Loucy (cell line): ENCODE measurements around the gene DOCK9.

Experiments
- H2AFZ ChIP-seq: fragments of 200-600 bp; sonication (generic); 2 replicates; pipeline ENCODE4 v1.6.0; 2016; ENCODE audit warnings: antibody characterized with exemption, mild to moderate bottlenecking, low read length, moderate library complexity
- H3F3A ChIP-seq: fragments of 200-600 bp; 2 replicates; pipeline ENCODE4 v1.6.0; 2016; ENCODE audit warnings: antibody characterized with exemption, low read depth, mild to moderate bottlenecking
- H3K27me3 ChIP-seq: fragments of 200-600 bp; sonication (generic); 2 replicates; pipeline ENCODE4 v1.6.1; 2014; ENCODE audit warnings: low read length, mild to moderate bottlenecking; ENCODE audit not compliant: insufficient read depth, poor library complexity, severe bottlenecking
- H3K36me3 ChIP-seq: fragments of 200-600 bp; sonication (generic); 2 replicates; pipeline ENCODE4 v1.6.1; 2016; ENCODE audit warnings: low read length; ENCODE audit not compliant: insufficient read depth
- H3K4me1 ChIP-seq: fragments of 200-600 bp; sonication (generic); 2 replicates; pipeline ENCODE4 v1.5.1; 2014; ENCODE audit warnings: low read length, mild to moderate bottlenecking; ENCODE audit not compliant: insufficient read depth, poor library complexity, severe bottlenecking
- H3K4me2 ChIP-seq: fragments of 200-600 bp; sonication (generic); 2 replicates; pipeline ENCODE4 v1.6.0; 2014; ENCODE audit warnings: antibody characterized with exemption, low read length, low read depth, mild to moderate bottlenecking; ENCODE audit not compliant: poor library complexity, severe bottlenecking
- H3K4me3 ChIP-seq: fragments of 200-600 bp; sonication (generic); 2 replicates; pipeline ENCODE4 v1.5.1; 2014; ENCODE audit warnings: low read length, mild to moderate bottlenecking, mixed read lengths; ENCODE audit not compliant: poor library complexity, severe bottlenecking
- H3K79me2 ChIP-seq: fragments of 200-600 bp; sonication (generic); 2 replicates; pipeline ENCODE4 v1.6.1; 2014; ENCODE audit warnings: low read length; ENCODE audit not compliant: insufficient read depth
- H3K9ac ChIP-seq: fragments of 200-600 bp; sonication (generic); 2 replicates; pipeline ENCODE4 v1.6.0; 2014; ENCODE audit warnings: mild to moderate bottlenecking, low read depth, low read length, moderate library complexity; ENCODE audit not compliant: poor library complexity, severe bottlenecking
- H3K9me2 ChIP-seq: fragments of 200-600 bp; sonication (generic); replicated peaks from 2 replicates; pipeline ENCODE4 v1.6.1; 2016; ENCODE audit warnings: low read depth, low read length, mixed read lengths
- H3K9me3 ChIP-seq: fragments of 200-600 bp; sonication (generic); 2 replicates; pipeline ENCODE4 v1.6.1; 2014; ENCODE audit warnings: mild to moderate bottlenecking, antibody characterized with exemption, low read length, low read depth; ENCODE audit not compliant: insufficient read depth
- H4K20me1 ChIP-seq: fragments of 200-600 bp; sonication (generic); 2 replicates; pipeline ENCODE4 v1.6.0; 2014; ENCODE audit warnings: antibody characterized with exemption, low read length, mild to moderate bottlenecking; ENCODE audit not compliant: insufficient read depth, poor library complexity, severe bottlenecking
- EZH2phosphoT487 ChIP-seq: fragments of 200-600 bp; IDR thresholded peaks from 2 replicates; pipeline ENCODE4 v1.6.1; 2018; ENCODE audit warnings: antibody characterized with exemption, mild to moderate bottlenecking, moderate library complexity, borderline replicate concordance
- TF ChIP-seq, protein P1 (sequence below): fragments of 200-600 bp; sonication (generic); conservative IDR thresholded peaks from 2 replicates; pipeline ENCODE4 v1.5.1; 2014; ENCODE audit warnings: mild to moderate bottlenecking, antibody characterized with exemption, low read length

The DOCK9 gene

GRCh38 chr13:98888890-98889279 is 89.0 kb downstream of the DOCK9 start:
- Histone ChIP-seq H3F3A (no peaks in the 10 kb centered on the region), H3K9ac (no peak overlapping the region), H3K4me2 (no peak overlapping the region), H3K27me3 (no peaks in the 10 kb centered on the region), H3K4me3 (no peak overlapping the region), H3K9me3 (no peaks in the 10 kb centered on the region), H3K79me2 (no peaks in the 10 kb centered on the region), H3K4me1 (peaks cover 11% of the 10 kb centered on the region), H2AFZ (no peak overlapping the region), H3K36me3 (peaks cover 8% of the 10 kb centered on the region; the same call in 1 of the 2 replicates), H4K20me1 (no peaks in the 10 kb centered on the region), H3K9me2 (no peaks in the 10 kb centered on the region)
- no peak for TF ChIP-seq EZH2phosphoT487
- TF ChIP-seq, protein P1, sequence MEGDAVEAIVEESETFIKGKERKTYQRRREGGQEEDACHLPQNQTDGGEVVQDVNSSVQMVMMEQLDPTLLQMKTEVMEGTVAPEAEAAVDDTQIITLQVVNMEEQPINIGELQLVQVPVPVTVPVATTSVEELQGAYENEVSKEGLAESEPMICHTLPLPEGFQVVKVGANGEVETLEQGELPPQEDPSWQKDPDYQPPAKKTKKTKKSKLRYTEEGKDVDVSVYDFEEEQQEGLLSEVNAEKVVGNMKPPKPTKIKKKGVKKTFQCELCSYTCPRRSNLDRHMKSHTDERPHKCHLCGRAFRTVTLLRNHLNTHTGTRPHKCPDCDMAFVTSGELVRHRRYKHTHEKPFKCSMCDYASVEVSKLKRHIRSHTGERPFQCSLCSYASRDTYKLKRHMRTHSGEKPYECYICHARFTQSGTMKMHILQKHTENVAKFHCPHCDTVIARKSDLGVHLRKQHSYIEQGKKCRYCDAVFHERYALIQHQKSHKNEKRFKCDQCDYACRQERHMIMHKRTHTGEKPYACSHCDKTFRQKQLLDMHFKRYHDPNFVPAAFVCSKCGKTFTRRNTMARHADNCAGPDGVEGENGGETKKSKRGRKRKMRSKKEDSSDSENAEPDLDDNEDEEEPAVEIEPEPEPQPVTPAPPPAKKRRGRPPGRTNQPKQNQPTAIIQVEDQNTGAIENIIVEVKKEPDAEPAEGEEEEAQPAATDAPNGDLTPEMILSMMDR: no peak

- no peaks in the 10 kb centered on the region for H4K20me1 ChIP-seq
- H3F3A ChIP-seq: no peaks in the 10 kb centered on the region
- TF ChIP-seq, protein P1: no peak
- no peak for TF ChIP-seq EZH2phosphoT487
- no peak overlapping the region for H3K4me3 ChIP-seq
- H3K27me3 ChIP-seq: no peaks in the 10 kb centered on the region
- no peak overlapping the region for H2AFZ ChIP-seq
- peaks cover 11% of the 10 kb centered on the region for H3K4me1 ChIP-seq
- H3K9ac ChIP-seq: no peak overlapping the region
- peaks cover 8% of the 10 kb centered on the region; the same call in 1 of the 2 replicates for H3K36me3 ChIP-seq
- no peaks in the 10 kb centered on the region for H3K9me2 ChIP-seq
- no peaks in the 10 kb centered on the region for H3K79me2 ChIP-seq
- no peak overlapping the region for H3K4me2 ChIP-seq
- H3K9me3 ChIP-seq: no peaks in the 10 kb centered on the region
These were observed 89.5 kb downstream of the DOCK9 start for GRCh38 chr13:98888222-98888889.

GRCh38 chr13:98886587-98887230 is 91.2 kb downstream of the DOCK9 start:
- Histone ChIP-seq H4K20me1 (no peaks in the 10 kb centered on the region), H3K9me3 (no peaks in the 10 kb centered on the region), H2AFZ (no peak overlapping the region), H3K79me2 (no peaks in the 10 kb centered on the region), H3K27me3 (no peaks in the 10 kb centered on the region), H3K4me3 (no peak overlapping the region), H3K9ac (no peak overlapping the region), H3K4me2 (no peak overlapping the region), H3F3A (no peaks in the 10 kb centered on the region), H3K4me1 (peaks cover 3% of the 10 kb centered on the region), H3K36me3 (peaks cover 16% of the 10 kb centered on the region; the same call in 1 of the 2 replicates), H3K9me2 (no peaks in the 10 kb centered on the region)
- no peak for TF ChIP-seq EZH2phosphoT487
- TF ChIP-seq, protein P1: no peak
